ENCODE results near the gene KLHL3. TPM values are rescaled to one million over a fixed set of nuclear protein-coding genes. Genes with fewer than 3 reads are reported as not detected.
A peak's percentile ranks its signal among the peaks of the same experiment; 100 is the strongest.

Gene KLHL3
- total RNA-seq, 5 donors from 2014 or later (not counting 1 experiment from before 2014, with no cell fraction given): 15.1 to 28.0 (median 26.5) TPM

DNA sequence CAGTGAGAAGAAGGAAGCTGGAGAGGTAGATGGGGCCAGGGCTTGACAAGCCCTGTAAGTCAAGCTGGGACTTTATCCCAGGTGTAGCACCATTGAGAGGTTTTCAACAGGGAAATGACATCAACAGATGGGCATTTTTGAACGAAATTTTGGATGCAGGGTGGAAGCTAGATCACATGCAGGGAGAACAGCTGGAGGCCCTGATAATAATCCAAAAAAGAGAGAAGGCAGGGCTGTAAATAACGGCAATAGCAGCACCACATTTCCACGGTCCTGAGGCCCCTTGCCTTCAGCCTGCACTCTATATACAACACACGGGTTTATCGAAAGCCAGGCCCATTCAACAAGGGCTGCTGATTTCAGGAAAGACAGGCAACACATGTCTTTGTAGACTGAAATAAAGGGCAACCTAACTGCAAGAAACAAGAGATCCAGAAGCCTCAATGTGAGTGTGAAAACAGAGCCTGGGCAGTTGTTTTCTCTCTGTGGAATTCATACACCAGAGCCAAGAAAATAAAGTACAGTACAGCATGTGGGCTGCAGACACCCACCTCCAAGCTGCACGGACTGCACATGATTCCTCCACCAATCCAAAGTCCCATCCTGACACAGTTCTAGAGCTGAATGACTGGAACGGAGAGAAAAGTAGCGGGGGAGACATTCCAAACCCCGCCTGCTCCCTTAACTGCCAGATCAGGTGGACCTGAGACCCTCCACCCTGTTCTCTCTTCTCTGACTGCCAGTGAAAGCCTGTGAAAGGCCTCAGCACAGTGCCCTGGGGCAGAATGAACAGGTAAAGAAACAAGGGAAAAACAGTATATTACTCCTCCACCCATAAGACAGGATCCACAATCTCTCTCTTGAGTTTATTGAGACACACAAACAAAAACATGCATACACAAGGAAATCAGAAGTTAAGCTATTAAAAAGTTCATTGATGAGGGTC is 36.3 kb downstream of the KLHL3 start:
- Histone ChIP-seq H3K4me1 (ENCODE audit: control insufficient read depth in 1 of 2, extremely low read depth in 1 of 2, insufficient read depth in 2 of 2, low read length in 2 of 2) (peaks cover 33 to 37% of the 10 kb centered on the region in 2 experiments), H3K27me3 (replicated peaks in 1 of 2; ENCODE audit: control insufficient read depth in 2 of 2, extremely low read depth in 1 of 2, insufficient read depth in 2 of 2, low read length in 1 of 2) (no peaks in the 10 kb centered on the region), H3K9me3 (no peaks in the 10 kb centered on the region), H3K36me3 (ENCODE audit: control insufficient read depth in 2 of 2, extremely low read depth in 1 of 2, insufficient read depth in 1 of 2, low read length in 1 of 2) (peaks cover 9 to 10% of the 10 kb centered on the region in 2 donors), H3K27ac (ENCODE audit: low read length) (no peak overlapping the region), H3K4me3 (ENCODE audit: control insufficient read depth in 1 of 2, extremely low read depth in 1 of 2, low read length in 1 of 2) (no peak overlapping the region)
- Mint-ChIP-seq H3K27me3 (no peaks in the 10 kb centered on the region), H3K4me1 (peaks cover 46 to 48% (median 47%) of the 10 kb centered on the region in 3 donors), H3K4me3 (no peak overlapping the region), H3K27ac (peak overlapping the region; percentile 9 to 36), H3K9me3 (no peaks in the 10 kb centered on the region), H3K36me3 (peaks cover 39% of the 10 kb centered on the region)
- POLR2A ChIA-PET: no interaction called here
- ATAC-seq (replicated peaks in 1 of 4) (no peak), DNase-seq (no peak)
- CTCF ChIA-PET: interaction anchor here (0.6 to 1.0 kb wide), 3 partner anchors 38 to 78 kb away, joined by 3 to 6 read pairs (median 4); no protein-coding TSS in a partner anchor
- 81% methylated on average over 3 of the region's 9 CpGs for WGBS (ENCODE audit: insufficient coverage)

DNA sequence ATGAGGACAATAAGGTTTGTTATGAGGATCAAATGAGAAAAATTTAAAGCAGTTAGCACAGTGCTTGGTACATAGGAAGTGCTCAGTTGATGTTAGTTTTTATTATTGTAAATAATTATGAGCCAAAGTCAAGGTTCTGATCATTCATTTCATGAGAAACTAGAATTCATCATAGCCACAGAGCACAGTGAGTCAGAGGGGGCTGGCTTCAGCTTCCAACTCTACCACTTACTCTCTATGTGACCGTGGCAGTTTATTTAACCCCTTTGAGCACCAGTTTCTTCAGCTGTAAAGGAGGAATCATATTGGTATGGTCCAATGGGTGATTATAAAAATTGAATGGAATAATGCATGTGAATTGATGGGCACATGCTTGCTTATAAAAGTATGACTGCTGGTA is 39.4 kb downstream of the KLHL3 start:
- peak in 1 of 35 experiments; percentile 5 for DNase-seq
- ATAC-seq (replicated peaks in 1 of 4): peak in 2 of 4 experiments; percentile 45 to 49
- Histone ChIP-seq H3K9me3 (no peaks in the 10 kb centered on the region), H3K27me3 (replicated peaks in 1 of 2; ENCODE audit: control insufficient read depth in 2 of 2, extremely low read depth in 1 of 2, insufficient read depth in 2 of 2, low read length in 1 of 2) (no peaks in the 10 kb centered on the region), H3K4me1 (ENCODE audit: control insufficient read depth in 1 of 2, extremely low read depth in 1 of 2, insufficient read depth in 2 of 2, low read length in 2 of 2) (peaks cover 33 to 50% of the 10 kb centered on the region in 2 experiments), H3K27ac (ENCODE audit: low read length) (peak overlapping the region; percentile 64), H3K4me3 (ENCODE audit: control insufficient read depth in 1 of 2, extremely low read depth in 1 of 2, low read length in 1 of 2) (no peak overlapping the region), H3K36me3 (ENCODE audit: control insufficient read depth in 2 of 2, extremely low read depth in 1 of 2, insufficient read depth in 1 of 2, low read length in 1 of 2) (peaks cover 7 to 11% of the 10 kb centered on the region in 2 donors)
- peak overlapping the region in 1 of 3 donors; percentile 66 for H3K4me3 Mint-ChIP-seq
- WGBS (ENCODE audit: insufficient coverage): no CpG with 5 or more reads among the region's 1 CpG
- no peaks in the 10 kb centered on the region for H3K9me3 Mint-ChIP-seq
- peaks cover 60 to 73% (median 64%) of the 10 kb centered on the region in 3 donors for H3K4me1 Mint-ChIP-seq
- peaks cover 27% of the 10 kb centered on the region for H3K36me3 Mint-ChIP-seq
- H3K27me3 Mint-ChIP-seq: no peaks in the 10 kb centered on the region
- ChIA-PET CTCF (interaction anchor here (1.2 to 2.0 kb wide), 2 partner anchors 46 to 83 kb away, joined by 3 to 6 read pairs; no protein-coding TSS in a partner anchor), POLR2A (no interaction called here)
- peak overlapping the region; percentile 97 to 98 for H3K27ac Mint-ChIP-seq

DNA sequence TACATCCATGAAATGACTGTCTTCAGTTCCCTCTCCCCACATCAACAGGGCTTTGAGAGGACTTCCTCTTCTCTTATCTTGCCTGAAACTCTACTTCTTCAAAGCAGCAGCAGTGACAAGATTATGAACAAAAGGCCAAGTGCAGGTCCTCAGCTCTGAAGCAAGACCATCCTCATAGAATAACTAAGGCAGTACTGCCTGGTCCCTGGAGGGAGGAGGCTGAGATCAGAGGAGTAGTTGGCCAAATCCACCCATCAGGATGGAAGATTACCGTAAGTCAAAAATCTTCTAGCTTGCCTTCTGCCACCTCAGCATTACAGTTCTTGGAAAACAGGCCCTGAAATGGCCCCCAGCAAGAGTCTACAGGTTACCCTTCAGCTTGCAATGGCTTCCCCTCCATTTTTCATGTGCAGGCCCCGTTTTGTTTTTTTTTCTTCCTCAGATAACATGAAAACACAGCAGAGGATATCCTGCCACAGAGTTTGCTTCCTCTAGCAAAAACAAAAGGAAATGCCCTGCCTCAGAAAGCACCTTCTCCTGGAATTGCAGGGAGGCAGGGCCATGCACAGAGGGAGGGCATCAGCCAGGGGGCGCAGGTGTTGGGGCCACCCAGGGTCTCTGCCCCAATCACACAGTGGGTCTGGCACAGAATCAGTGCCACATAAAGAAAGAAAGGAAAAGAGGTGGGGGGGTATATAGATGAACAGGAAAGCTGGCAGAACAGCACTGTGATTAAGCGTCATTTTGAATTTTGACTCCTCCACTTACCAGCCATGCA is 40.0 kb downstream of the KLHL3 start:
- Mint-ChIP-seq H3K27me3 (no peaks in the 10 kb centered on the region), H3K4me3 (peak overlapping the region; percentile 57 to 70 (median 66)), H3K36me3 (peaks cover 30% of the 10 kb centered on the region), H3K9me3 (no peaks in the 10 kb centered on the region), H3K27ac (peak overlapping the region; percentile 97 to 98), H3K4me1 (peaks cover 60 to 73% (median 64%) of the 10 kb centered on the region in 3 donors)
- DNase-seq (peak; percentile 3 to 69 (median 35)), ATAC-seq (replicated peaks in 1 of 4) (peak; percentile 88 to 93 (median 90))
- H3K4me1 ChIP-seq (ENCODE audit: control insufficient read depth in 1 of 2, extremely low read depth in 1 of 2, insufficient read depth in 2 of 2, low read length in 2 of 2): peaks cover 33 to 50% of the 10 kb centered on the region in 2 experiments
- WGBS (ENCODE audit: insufficient coverage): 36% methylated on average over 2 of the region's 4 CpGs
- CTCF ChIA-PET: interaction anchor here (1.2 to 2.0 kb wide), 4 partner anchors 36 to 83 kb away, joined by 3 to 6 read pairs (median 5); no protein-coding TSS in a partner anchor
- H3K27ac ChIP-seq (ENCODE audit: low read length): peak overlapping the region; percentile 64
- POLR2A ChIA-PET: interaction anchor here in 1 of 2 donors (0.8 kb wide), 1 partner anchor 24 kb away, joined by 3 read pairs; no protein-coding TSS in a partner anchor
- H3K9me3 ChIP-seq: no peaks in the 10 kb centered on the region
- H3K27me3 ChIP-seq (replicated peaks in 1 of 2; ENCODE audit: control insufficient read depth in 2 of 2, extremely low read depth in 1 of 2, insufficient read depth in 2 of 2, low read length in 1 of 2): no peaks in the 10 kb centered on the region
- peak overlapping the region in 1 of 2 donors; percentile 39 for H3K4me3 ChIP-seq (ENCODE audit: control insufficient read depth in 1 of 2, extremely low read depth in 1 of 2, low read length in 1 of 2)
- H3K36me3 ChIP-seq (ENCODE audit: control insufficient read depth in 2 of 2, extremely low read depth in 1 of 2, insufficient read depth in 1 of 2, low read length in 1 of 2): peaks cover 11% of the 10 kb centered on the region in 2 donors

DNA sequence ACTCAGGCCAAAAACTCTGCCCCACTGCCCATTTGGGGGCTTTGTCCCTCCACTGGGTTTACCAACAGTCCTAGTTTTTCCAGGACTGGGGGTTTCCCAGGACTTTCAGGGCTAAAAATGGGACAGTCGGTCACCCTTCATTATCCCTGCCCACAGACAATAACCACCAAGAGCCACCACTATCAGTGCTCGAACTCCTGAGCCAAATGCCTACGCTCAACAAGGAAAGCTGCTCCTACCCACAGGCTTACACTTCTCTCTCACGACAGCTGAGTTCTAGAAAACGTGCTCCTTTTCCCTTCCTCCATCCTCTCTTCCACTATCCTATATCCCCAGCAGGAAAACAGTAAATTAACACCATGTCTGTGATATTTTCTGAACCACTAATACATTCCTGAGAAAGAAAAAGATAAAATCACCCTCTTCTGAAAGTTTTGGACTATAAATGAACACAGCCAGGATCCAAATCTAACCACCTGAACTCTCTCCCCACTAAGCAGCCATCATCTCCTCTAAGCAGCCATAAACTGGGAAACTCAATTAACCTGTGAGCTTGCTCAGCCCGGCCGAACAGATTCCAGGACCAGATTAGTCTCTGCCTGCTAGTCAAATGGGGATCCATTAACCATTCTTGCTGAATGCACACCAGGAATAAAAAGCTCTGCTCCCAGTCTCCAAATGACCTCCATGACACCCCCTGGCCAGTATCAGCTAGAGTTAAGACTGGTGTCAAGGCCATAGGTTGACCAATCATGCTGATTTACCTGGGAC is 41.8 kb downstream of the KLHL3 start:
- Histone ChIP-seq H3K27ac (ENCODE audit: low read length) (no peak overlapping the region), H3K4me3 (ENCODE audit: control insufficient read depth in 1 of 2, extremely low read depth in 1 of 2, low read length in 1 of 2) (no peak overlapping the region), H3K4me1 (ENCODE audit: control insufficient read depth in 1 of 2, extremely low read depth in 1 of 2, insufficient read depth in 2 of 2, low read length in 2 of 2) (peaks cover 32 to 50% of the 10 kb centered on the region in 2 experiments), H3K36me3 (ENCODE audit: control insufficient read depth in 2 of 2, extremely low read depth in 1 of 2, insufficient read depth in 1 of 2, low read length in 1 of 2) (peaks cover 7 to 21% of the 10 kb centered on the region in 2 donors), H3K9me3 (no peaks in the 10 kb centered on the region), H3K27me3 (replicated peaks in 1 of 2; ENCODE audit: control insufficient read depth in 2 of 2, extremely low read depth in 1 of 2, insufficient read depth in 2 of 2, low read length in 1 of 2) (no peaks in the 10 kb centered on the region)
- ATAC-seq (replicated peaks in 1 of 4): no peak
- ChIA-PET POLR2A (no interaction called here), CTCF (interaction anchor here (1.0 to 1.7 kb wide), 4 partner anchors 11 to 48 kb away, joined by 4 to 5 read pairs (median 4); no protein-coding TSS in a partner anchor)
- Mint-ChIP-seq H3K27me3 (no peaks in the 10 kb centered on the region), H3K9me3 (no peaks in the 10 kb centered on the region), H3K36me3 (peaks cover 41% of the 10 kb centered on the region), H3K4me3 (no peak overlapping the region), H3K27ac (peak overlapping the region; percentile 97 to 98), H3K4me1 (peaks cover 57 to 70% (median 61%) of the 10 kb centered on the region in 3 donors)
- 92% methylated on average over 7 of the region's 7 CpGs for WGBS (ENCODE audit: insufficient coverage)
- DNase-seq: no peak

DNA sequence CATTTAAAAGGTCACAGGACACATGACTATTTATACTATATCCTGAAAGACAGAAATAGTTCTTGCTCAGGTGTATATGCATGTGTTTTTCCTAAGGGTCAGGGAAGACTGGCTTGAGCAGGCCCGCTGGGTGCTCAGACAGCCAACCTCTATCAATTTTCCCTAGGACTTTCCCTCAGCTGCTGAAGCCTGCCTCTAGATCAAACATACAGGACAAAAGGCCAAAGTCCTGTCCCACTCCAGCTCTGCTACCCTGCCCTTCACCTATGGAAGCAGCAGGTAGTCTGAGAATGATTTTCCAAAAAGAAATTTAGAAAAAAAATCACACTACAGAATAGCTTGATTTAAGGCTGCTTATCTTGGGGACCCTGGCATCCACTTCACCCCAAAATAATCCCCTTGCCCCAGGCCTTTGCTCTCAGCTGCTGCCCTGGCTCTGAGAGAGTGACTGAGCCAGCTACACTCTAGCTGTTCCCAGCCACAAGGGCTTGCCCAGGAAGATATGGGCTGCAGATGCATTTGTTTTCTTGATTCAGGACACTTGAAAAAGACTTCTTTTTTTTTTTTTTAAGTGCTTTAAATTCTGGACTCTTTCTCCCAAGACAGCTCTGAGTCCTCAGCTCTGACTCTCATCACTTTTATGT is 42.5 kb downstream of the KLHL3 start:
- Histone ChIP-seq H3K27me3 (replicated peaks in 1 of 2; ENCODE audit: control insufficient read depth in 2 of 2, extremely low read depth in 1 of 2, insufficient read depth in 2 of 2, low read length in 1 of 2) (no peaks in the 10 kb centered on the region), H3K27ac (ENCODE audit: low read length) (no peak overlapping the region), H3K4me1 (ENCODE audit: control insufficient read depth in 1 of 2, extremely low read depth in 1 of 2, insufficient read depth in 2 of 2, low read length in 2 of 2) (peaks cover 29 to 50% of the 10 kb centered on the region in 2 experiments), H3K9me3 (no peaks in the 10 kb centered on the region), H3K4me3 (ENCODE audit: control insufficient read depth in 1 of 2, extremely low read depth in 1 of 2, low read length in 1 of 2) (no peak overlapping the region), H3K36me3 (ENCODE audit: control insufficient read depth in 2 of 2, extremely low read depth in 1 of 2, insufficient read depth in 1 of 2, low read length in 1 of 2) (peaks cover 6 to 21% of the 10 kb centered on the region in 2 donors)
- H3K4me1 Mint-ChIP-seq: peaks cover 52 to 63% (median 55%) of the 10 kb centered on the region in 3 donors
- H3K4me3 Mint-ChIP-seq: no peak overlapping the region
- CTCF ChIA-PET: interaction anchor here in 1 of 2 donors (0.7 to 1.4 kb wide), 4 partner anchors 11 to 49 kb away, joined by 3 to 4 read pairs (median 4); no protein-coding TSS in a partner anchor
- no peaks in the 10 kb centered on the region for H3K9me3 Mint-ChIP-seq
- no CpG with 5 or more reads among the region's 1 CpG for WGBS (ENCODE audit: insufficient coverage)
- ATAC-seq (replicated peaks in 1 of 4): no peak
- no peak for DNase-seq
- H3K27me3 Mint-ChIP-seq: no peaks in the 10 kb centered on the region
- H3K27ac Mint-ChIP-seq: peak overlapping the region; percentile 40 to 97
- H3K36me3 Mint-ChIP-seq: peaks cover 44% of the 10 kb centered on the region
- POLR2A ChIA-PET: no interaction called here
